22Rv1 (cell line): ENCODE measurements around the gene HIPK2.

ENCODE experiments used
- H3K27ac ChIP-seq: fragments of 450-650 bp; 2 replicates; pipeline ENCODE4 v1.5.1; 2017
- CTCF ChIP-seq: fragments of 450-650 bp; IDR thresholded peaks from 2 replicates; pipeline ENCODE4 v1.5.1; 2017; ENCODE audit warnings: mild to moderate bottlenecking
- ZFX ChIP-seq: fragments of 450-650 bp; IDR thresholded peaks from 2 replicates; pipeline ENCODE4 v1.6.1; 2017; ENCODE audit warnings: antibody characterized with exemption, borderline replicate concordance

HIPK2 gene

GRCh38 chr7:139683137-139683921 lies 94.5 kb downstream of the HIPK2 start:
- TF ChIP-seq CTCF = no peak
- no peak for TF ChIP-seq ZFX
- H3K27ac ChIP-seq = no peak overlapping the region

GRCh38 chr7:139682136-139683013 lies 95.4 kb downstream of the HIPK2 start:
- H3K27ac ChIP-seq = no peak overlapping the region
- TF ChIP-seq ZFX = no peak
- TF ChIP-seq CTCF = no peak

GRCh38 chr7:139681812-139682135 lies 96.0 kb downstream of the HIPK2 start:
- no peak overlapping the region for H3K27ac ChIP-seq
- no peak for TF ChIP-seq ZFX
- no peak for TF ChIP-seq CTCF

GRCh38 chr7:139681463-139681755 lies 96.4 kb downstream of the HIPK2 start:
- TF ChIP-seq CTCF (no peak), ZFX (no peak)
- H3K27ac ChIP-seq = no peak overlapping the region

GRCh38 chr7:139680676-139681462 lies 96.9 kb downstream of the HIPK2 start:
- TF ChIP-seq ZFX (no peak), CTCF (no peak)
- peak overlapping the region; percentile 22; the same call in 1 of the 2 replicates for H3K27ac ChIP-seq

GRCh38 chr7:139679731-139680594 lies 97.8 kb downstream of the HIPK2 start:
- H3K27ac ChIP-seq = peak overlapping the region; percentile 22
- TF ChIP-seq ZFX (no peak), CTCF (no peak)
